ENCODE data around the gene SGTA.

- no peak for TF ChIP-seq CTCF (optimal IDR thresholded peaks at IDR 0.05 in 1 of 3, IDR thresholded peaks at IDR 0.05 in 1 of 3, conservative IDR thresholded peaks at IDR 0.05 in 1 of 3; ENCODE audit: extremely low read depth in 1 of 3, insufficient read depth in 2 of 3, low read length in 3 of 3)
- TF ChIP-seq EZH2 (IDR thresholded peaks at IDR 0.05; ENCODE audit: low read length): no peak
Measured at GRCh38 chr19:2806736-2807378, 23.8 kb upstream of the SGTA start.

All from keratinocyte (primary cell).